ENCODE data around the gene RNF220.
"Not testable (repeated sequence)": the region's sequence is repeated elsewhere in the genome, so short reads cannot be mapped to it uniquely, and the experiment has no call there.

Gene RNF220

GRCh38 chr1:44661781-44662682 lies 257.0 kb downstream of the RNF220 start:
- DNase-seq = peak; percentile 54

- DNase-seq = no peak
These were observed 257.6 kb downstream of the RNF220 start for GRCh38 chr1:44662683-44663030.

GRCh38 chr1:44663417-44663816 lies 258.4 kb downstream of the RNF220 start:
- no peak for DNase-seq

- no peak for DNase-seq
These were observed 259.8 kb downstream of the RNF220 start for GRCh38 chr1:44664730-44665370.

- not testable (repeated sequence) for DNase-seq
These were observed 261.7 kb downstream of the RNF220 start for GRCh38 chr1:44666719-44667118.

- DNase-seq = no peak
These were observed 265.9 kb downstream of the RNF220 start for GRCh38 chr1:44670751-44671640.

- no peak for DNase-seq
These were observed 267.4 kb downstream of the RNF220 start for GRCh38 chr1:44672254-44672955.

- DNase-seq = no peak
These were observed 268.1 kb downstream of the RNF220 start for GRCh38 chr1:44672961-44673674.

- no peak for DNase-seq
These were observed 268.6 kb downstream of the RNF220 start for GRCh38 chr1:44673675-44674112.

- DNase-seq = peak; percentile 100
These were observed 269.3 kb downstream of the RNF220 start, which contains the start of the genes ARMH1 and TMEM53 for GRCh38 chr1:44674113-44675000. Gene ARMH1 (plus strand): TSS chr1:44674714. CDS start chr1:44689698, 14,984 bp downstream. Gene TMEM53 (minus strand): TSS chr1:44674481. CDS start chr1:44674391, 90 bp downstream.

- no peak for DNase-seq
These were observed 270.1 kb downstream of the RNF220 start for GRCh38 chr1:44675186-44675585.

GRCh38 chr1:44676484-44677200 lies 271.6 kb downstream of the RNF220 start:
- DNase-seq = no peak

- peak; percentile 50 for DNase-seq
These were observed 272.2 kb downstream of the RNF220 start for GRCh38 chr1:44677201-44677766.

GRCh38 chr1:44678120-44678519 lies 273.1 kb downstream of the RNF220 start:
- no peak for DNase-seq

GRCh38 chr1:44678626-44679025 lies 273.6 kb downstream of the RNF220 start:
- DNase-seq = no peak

GRCh38 chr1:44679468-44679867 lies 274.4 kb downstream of the RNF220 start:
- no peak for DNase-seq

GRCh38 chr1:44681905-44682882 lies 277.1 kb downstream of the RNF220 start:
- peak; percentile 59 for DNase-seq

- DNase-seq = no peak
These were observed 277.8 kb downstream of the RNF220 start for GRCh38 chr1:44682883-44683265.

All from NCI-H774 (cell line).